Dermis blood vessel endothelial cell (primary cell): ENCODE measurements around the gene KRT80. TPM values are rescaled to one million over a fixed set of nuclear protein-coding genes. Genes with fewer than 3 reads are reported as not detected.

Experiments used
- DNase-seq: peaks from one replicate; pipeline ENCODE4 v3.0.0; 2010
- total RNA-seq: library from RNA; depleted of rRNA; stranded (reverse); fragments of >200 nt; gene quantifications from 2 replicates; pipeline ENCODE4 v1.2.3, GENCODE V29; 2014

Gene KRT80
- total RNA-seq, 1 donor from 2014 or later: 0.17 TPM

GRCh38 chr12:52178443-52178842 lies 13.4 kb downstream of the KRT80 start:
- no peak for DNase-seq

GRCh38 chr12:52175371-52176350 lies 16.2 kb downstream of the KRT80 start:
- peak; percentile 91 for DNase-seq

GRCh38 chr12:52173526-52173925 lies 18.3 kb downstream of the KRT80 start:
- DNase-seq: no peak

- no peak for DNase-seq
These were observed 18.9 kb downstream of the KRT80 start for GRCh38 chr12:52172956-52173355.

GRCh38 chr12:52171950-52172512 lies 19.8 kb downstream of the KRT80 start:
- peak; percentile 44 for DNase-seq

- no peak for DNase-seq
These were observed 21.0 kb downstream of the KRT80 start for GRCh38 chr12:52170827-52171226.

- no peak for DNase-seq
These were observed 21.9 kb downstream of the KRT80 start for GRCh38 chr12:52169886-52170285.

- no peak for DNase-seq
These were observed 23.6 kb downstream of the KRT80 start for GRCh38 chr12:52168019-52168717.

GRCh38 chr12:52167526-52167925 lies 24.3 kb downstream of the KRT80 start:
- no peak for DNase-seq

GRCh38 chr12:52166672-52167071 lies 25.1 kb downstream of the KRT80 start:
- DNase-seq: no peak

- no peak for DNase-seq
These were observed 26.5 kb downstream of the KRT80 start for GRCh38 chr12:52165096-52165855.

- no peak for DNase-seq
These were observed 27.2 kb downstream of the KRT80 start for GRCh38 chr12:52164624-52165023.

GRCh38 chr12:52162981-52163380 lies 28.8 kb downstream of the KRT80 start:
- peak; percentile 82 for DNase-seq

GRCh38 chr12:52160200-52160599 lies 31.6 kb downstream of the KRT80 start:
- DNase-seq: no peak

GRCh38 chr12:52157566-52158150 lies 34.2 kb downstream of the KRT80 start:
- DNase-seq: no peak

- peak; percentile 83 for DNase-seq
These were observed 34.9 kb downstream of the KRT80 start for GRCh38 chr12:52156757-52157565.

- DNase-seq: no peak
These were observed 35.5 kb downstream of the KRT80 start for GRCh38 chr12:52156311-52156710.

- no peak for DNase-seq
These were observed 36.6 kb downstream of the KRT80 start for GRCh38 chr12:52155048-52155868.

GRCh38 chr12:52152905-52153317 lies 38.9 kb downstream of the KRT80 start:
- no peak for DNase-seq
